GM19351 (cell line): Measurements from ENCODE around the gene SERPINA4.

ENCODE experiments used
- ATAC-seq: cut with Tn5 transposase; IDR thresholded peaks from one replicate; pipeline ENCODE4 v1.9.1; 2021; ENCODE audit warnings: mild to moderate bottlenecking, moderate library complexity; ENCODE audit not compliant: unreplicated experiment

Gene SERPINA4, protein sequence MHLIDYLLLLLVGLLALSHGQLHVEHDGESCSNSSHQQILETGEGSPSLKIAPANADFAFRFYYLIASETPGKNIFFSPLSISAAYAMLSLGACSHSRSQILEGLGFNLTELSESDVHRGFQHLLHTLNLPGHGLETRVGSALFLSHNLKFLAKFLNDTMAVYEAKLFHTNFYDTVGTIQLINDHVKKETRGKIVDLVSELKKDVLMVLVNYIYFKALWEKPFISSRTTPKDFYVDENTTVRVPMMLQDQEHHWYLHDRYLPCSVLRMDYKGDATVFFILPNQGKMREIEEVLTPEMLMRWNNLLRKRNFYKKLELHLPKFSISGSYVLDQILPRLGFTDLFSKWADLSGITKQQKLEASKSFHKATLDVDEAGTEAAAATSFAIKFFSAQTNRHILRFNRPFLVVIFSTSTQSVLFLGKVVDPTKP

GRCh38 chr14:94560751-94561655 lies at the start of gene SERPINA4:
SERPINA4 (plus strand) TSS chr14:94561442; CDS start chr14:94563483, 2,041 bp downstream.
- ATAC-seq, result no peak

DNA sequence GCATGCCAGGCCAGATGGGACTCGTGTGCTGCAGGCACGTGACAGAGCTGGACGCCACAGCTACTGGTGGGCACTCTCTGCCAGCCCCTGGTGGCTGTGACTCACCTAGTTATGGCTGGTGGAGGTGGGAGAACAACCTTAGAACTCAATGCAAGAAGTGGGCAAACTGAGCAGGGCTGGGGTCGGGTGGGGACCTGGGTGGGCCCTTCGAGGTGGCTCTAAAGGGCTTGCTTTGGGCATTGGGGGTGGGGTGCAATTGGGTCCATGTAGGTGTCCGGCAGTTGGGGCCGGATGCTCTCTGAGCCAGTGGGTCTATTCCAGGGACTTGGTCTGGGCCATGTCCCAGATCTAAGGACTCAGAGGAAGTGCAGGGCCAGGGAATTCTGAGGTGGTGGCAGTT lies 46.9 kb upstream of the SERPINA4 start:
- no peak for ATAC-seq

GRCh38 chr14:94515426-94515825 lies 45.8 kb upstream of the SERPINA4 start:
- no peak for ATAC-seq

- no peak for ATAC-seq
These were observed 45.4 kb upstream of the SERPINA4 start for GRCh38 chr14:94515856-94516255.

GRCh38 chr14:94517248-94517640 lies 44.0 kb upstream of the SERPINA4 start:
- ATAC-seq, result no peak

GRCh38 chr14:94517641-94518257 lies 43.5 kb upstream of the SERPINA4 start:
- no peak for ATAC-seq

DNA sequence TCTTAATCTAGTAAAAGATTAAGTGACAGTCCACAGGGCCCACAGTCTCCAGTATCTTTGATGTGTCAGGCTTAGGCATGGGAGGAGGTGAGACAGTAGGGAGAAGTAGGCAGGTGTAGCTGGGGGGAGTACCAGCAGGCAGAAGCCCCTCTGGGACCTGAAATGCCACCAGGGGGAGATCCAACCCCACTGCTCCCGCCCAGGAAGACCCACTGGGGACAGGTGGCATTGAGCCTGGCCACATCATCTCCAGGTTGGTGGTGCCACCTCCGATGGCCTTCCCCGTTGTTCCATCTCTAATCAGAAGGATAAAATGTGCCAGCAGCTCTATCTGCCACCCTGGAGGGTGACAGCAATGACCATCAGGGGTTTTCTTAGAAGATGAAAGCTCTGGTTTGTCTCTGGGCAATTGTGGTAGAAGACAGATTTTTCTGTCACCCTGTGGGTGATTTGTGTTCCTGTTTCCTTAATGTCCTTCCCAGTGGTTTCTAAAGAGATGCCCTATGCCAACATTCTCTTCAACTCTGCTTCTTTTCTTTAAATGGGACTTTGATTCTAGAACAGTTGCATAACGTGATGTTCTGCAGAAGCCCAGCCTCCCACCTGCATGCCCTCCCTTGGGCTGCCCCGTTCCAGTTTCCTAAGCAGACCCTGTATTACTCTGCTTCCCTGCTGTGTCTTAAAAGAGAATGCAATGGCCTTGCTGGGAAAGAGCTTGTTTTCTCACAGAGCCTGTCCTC lies 39.7 kb upstream of the SERPINA4 start:
- ATAC-seq, result no peak

DNA sequence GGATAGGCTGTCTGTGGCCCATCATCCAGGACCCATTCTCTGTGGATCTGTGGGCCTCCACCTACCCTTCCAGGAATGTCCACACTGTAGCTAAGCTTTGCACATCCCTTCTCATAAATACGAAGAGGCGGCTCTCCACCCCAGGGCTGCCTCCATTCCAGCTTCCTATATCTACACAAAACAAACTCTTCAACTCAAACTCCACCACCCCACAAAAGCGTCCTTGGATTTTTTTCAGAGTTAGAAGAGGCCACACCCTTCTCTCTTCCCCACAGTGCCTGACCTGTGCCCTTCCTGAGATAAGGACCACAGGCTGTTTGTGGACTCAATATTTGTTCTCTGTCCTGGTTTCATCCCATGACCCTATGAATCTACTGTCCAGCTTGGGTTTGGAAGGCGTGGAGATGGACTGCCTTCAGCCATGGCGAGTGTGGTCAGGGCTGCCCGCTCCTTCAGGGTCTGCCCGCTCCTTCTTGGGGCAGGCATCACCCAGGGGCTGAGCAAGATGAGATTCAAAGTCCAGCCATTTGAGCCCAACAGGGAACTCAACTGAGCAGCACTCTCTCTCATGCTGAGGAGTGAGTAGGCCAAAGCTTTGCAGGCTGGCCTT lies 39.0 kb upstream of the SERPINA4 start:
- no peak for ATAC-seq

GRCh38 chr14:94523265-94523664 lies 38.0 kb upstream of the SERPINA4 start:
- no peak for ATAC-seq

- ATAC-seq, result no peak
These were observed 37.1 kb upstream of the SERPINA4 start for GRCh38 chr14:94524093-94524492.

GRCh38 chr14:94531187-94531586 lies 30.1 kb upstream of the SERPINA4 start:
- no peak for ATAC-seq

- ATAC-seq, result peak; percentile 62
These were observed 28.8 kb upstream of the SERPINA4 start for GRCh38 chr14:94532447-94532846.

- no peak for ATAC-seq
These were observed 25.7 kb upstream of the SERPINA4 start for GRCh38 chr14:94535506-94535905.

- no peak for ATAC-seq
These were observed 24.4 kb upstream of the SERPINA4 start for GRCh38 chr14:94536836-94537235.

DNA sequence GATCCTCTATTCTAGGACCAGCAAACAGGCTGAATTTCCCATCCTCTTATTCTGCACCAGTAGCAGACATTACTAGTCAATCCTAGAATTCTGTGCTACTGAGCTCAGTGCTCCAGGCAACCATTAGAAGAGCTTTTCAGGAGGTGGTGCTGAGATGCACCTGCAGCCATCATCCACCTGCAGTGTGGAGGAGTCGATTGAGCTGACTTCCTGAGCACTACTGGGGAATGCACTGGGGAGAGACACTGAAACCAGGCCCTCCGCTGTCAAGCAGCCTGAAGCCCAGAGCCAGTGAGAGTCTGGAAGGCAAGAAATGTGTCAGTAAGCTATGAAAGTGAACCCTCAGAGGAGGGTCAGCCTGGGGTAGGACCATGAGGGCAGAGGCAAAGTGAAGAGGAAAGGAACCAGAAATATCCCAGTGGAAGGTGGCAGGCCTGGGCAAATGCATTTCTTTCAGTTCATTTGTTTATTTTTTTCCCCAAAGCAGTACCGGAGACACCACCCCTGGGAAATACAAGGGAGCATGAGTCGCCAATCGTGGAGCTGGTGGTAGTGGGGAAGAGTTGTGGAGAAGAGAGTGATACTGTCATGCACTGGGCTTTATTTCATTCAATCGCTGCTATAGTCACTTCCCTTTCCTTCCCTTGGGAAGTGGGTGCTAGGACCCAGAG lies 23.0 kb upstream of the SERPINA4 start:
- ATAC-seq, result no peak

DNA sequence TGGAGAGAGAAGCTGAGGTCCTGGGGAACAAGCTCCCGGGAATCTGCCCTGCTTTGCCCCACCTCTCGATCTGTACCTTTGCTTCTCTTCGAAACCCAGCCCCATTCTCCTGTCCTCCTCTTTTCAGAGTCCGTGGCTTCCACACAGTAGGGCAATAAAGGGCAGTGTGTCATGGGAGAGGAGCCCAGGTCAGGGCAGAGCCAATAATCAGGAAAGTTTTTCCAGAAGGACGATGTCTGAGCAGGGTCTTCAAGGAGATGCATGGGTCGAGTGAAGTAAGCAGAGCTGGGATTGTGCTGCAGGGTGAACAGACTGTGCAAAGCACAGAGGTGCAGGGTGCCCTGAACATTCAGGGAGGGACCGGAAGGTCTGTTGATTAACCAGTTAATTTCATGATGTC lies 22.1 kb upstream of the SERPINA4 start:
- ATAC-seq, result no peak

DNA sequence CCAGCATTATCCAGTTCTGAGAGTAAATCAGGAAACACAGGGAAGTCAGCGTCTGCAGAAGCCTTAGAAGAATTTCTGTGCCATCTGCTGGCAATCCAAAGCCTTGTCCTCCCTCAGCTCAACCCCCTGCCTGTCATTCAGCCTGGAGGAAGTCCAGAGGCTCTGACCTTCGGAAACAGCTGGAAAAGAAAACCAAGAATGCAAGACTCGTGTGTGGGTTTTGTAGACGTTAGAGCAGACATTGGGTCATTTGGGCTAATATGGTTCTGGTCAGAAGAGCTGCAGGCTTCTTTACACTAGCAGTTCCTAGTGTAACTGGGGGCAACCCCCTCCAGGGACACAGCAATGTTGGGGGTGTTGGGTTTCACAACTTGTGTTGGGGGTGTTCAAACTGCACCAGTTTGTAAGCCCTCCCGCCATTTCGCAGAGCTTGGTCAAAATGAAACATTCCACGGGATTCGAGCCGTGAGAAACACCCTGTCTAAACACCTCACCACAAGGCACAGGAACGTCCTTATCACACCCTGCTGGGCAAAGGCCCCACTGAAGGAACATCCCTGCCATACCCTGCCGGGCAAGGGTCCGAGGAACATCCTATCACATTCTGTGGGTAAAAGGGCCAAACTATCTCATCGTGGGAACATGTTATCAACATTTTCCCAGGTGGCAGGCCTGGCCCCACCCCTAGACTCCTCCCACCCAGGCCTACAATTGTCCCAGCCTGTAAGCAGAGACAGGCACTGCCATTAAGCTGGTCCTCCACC lies 21.0 kb upstream of the SERPINA4 start:
- no peak for ATAC-seq

- no peak for ATAC-seq
These were observed 19.8 kb upstream of the SERPINA4 start for GRCh38 chr14:94541234-94541975.
